GM19043 (cell line): Measurements from ENCODE around the gene SRRM4.

Source experiments
- ATAC-seq: cut with Tn5 transposase; IDR thresholded peaks from one replicate; pipeline ENCODE4 v1.9.1; 2021; ENCODE audit warnings: low read depth; ENCODE audit not compliant: unreplicated experiment

Gene SRRM4

GRCh38 chr12:119183942-119184695 lies 202.8 kb downstream of the SRRM4 start:
- ATAC-seq: no peak

DNA sequence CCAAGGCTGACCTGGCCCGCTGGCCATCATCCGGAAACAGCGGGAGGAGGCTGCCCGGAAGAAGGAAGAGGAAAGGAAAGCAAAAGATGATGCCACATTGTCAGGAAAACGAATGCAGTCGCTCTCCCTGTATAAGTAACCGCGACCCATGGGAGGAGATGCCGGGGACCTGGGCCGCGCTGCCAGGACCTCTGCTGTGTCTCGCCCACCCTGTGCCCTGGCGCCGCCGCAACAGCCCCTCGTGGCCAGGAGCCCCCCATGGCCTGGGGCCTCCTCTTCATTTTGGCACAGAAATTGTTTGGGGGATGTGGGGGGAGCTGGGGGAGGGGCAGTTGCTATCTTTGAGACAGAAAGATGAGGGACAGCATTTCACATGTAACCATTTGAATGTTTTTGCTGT lies 213.9 kb downstream of the SRRM4 start:
- ATAC-seq: no peak

DNA sequence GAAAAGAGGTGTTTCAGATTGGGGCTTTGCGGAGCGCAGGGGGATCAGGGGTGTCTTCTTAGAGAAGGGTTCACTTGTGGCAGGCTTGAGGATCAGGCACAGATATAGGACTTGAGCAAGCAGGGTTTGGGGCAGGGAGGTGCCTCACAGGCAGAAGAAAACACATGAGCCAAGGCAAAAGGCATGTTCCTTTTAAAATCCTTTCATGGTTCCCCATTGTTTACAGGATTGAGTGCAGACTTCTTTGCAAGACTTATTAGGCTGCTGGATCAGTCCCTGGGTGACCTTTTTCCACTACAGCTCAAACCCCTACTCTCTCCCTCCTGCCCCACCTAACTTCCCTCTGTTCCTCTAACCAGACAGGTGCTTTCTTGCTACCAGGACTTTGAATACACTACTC lies 217.1 kb downstream of the SRRM4 start:
- no peak for ATAC-seq

DNA sequence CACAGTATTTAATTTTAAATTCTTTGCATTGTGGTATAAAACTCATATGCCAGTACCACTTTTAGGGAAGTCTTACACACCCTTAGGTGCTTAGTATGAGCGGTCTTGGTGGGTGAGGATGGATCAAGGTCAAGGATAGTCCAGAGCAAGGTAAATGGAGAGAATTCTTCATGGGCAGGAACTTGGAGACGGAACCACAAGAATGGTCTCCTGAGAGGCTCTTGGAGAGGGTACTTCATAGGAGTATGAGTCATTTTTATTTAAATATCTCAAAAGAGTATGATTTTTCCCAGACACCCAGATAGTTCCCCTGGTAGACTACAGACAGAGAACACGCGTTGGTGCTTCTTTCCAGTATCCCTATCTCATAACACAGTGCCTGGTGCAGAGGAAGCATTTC lies 219.3 kb downstream of the SRRM4 start:
- no peak for ATAC-seq

GRCh38 chr12:119201789-119202543 lies 220.6 kb downstream of the SRRM4 start:
- no peak for ATAC-seq

DNA sequence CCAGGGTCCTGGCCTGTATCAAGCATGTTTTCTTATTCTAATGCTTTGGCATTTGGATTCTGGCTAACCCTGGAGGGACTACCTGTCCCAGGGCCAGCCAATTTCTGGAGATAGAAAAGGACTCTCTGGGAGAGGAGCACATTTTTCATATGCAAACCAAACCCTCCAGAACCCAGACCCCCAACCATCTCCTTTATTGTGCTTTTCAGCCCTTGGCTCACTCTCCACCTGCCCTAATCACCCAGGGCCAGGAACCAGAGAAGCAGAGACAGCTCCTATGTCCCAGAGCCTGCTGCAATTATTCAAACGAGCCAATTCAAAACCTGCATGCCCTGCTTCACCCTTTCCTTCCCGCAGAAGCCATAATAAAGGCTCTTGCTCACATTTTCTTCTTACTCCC lies 221.2 kb downstream of the SRRM4 start:
- no peak for ATAC-seq

GRCh38 chr12:119204131-119204530 lies 222.8 kb downstream of the SRRM4 start:
- ATAC-seq: no peak

DNA sequence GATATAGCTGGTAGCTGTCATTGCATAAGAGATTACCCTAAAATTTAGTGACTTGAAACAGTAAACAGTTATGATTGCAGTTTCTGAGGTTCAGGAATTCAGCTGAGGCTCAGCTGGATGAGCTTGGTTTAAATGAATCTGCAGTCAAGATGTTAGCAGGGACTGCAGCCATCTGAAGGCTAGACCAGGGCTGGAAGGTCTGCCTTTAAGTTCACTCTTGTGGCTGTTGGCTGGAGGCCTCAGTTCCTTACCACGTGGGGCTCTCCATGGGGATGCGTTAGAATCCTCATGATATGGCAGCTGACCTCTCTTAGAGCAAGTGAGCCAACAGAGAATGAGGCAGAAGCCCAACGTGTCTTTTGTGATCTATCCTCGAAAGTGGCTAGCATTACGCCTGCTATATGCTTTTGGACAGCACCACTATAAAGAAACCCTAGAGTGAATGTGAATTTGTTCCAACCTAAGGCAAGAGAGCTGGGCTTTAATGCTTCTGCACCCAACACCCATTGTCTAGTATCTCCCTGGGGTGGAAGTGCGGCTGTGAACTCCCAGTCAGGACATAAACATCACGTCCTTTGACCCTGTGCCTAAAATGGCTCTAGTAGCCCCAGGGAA lies 223.4 kb downstream of the SRRM4 start:
- no peak for ATAC-seq

GRCh38 chr12:119206348-119207062 lies 225.2 kb downstream of the SRRM4 start:
- no peak for ATAC-seq

- no peak for ATAC-seq
These were observed 225.8 kb downstream of the SRRM4 start for GRCh38 chr12:119207063-119207560.

GRCh38 chr12:119208626-119209061 lies 227.3 kb downstream of the SRRM4 start:
- no peak for ATAC-seq

- no peak for ATAC-seq
These were observed 230.5 kb downstream of the SRRM4 start for GRCh38 chr12:119211884-119212283.
